Stimulated activated CD8-positive, alpha-beta memory T cell treated with anti-CD3 and anti-CD28 coated beads, Interleukin-12 subunit alpha, Interleukin-12 subunit beta, amount 100 ng/mL, for 24 hours (primary cell): Measurements from ENCODE around the gene E2F1.
"Not testable (repeated sequence)": the region's sequence is repeated elsewhere in the genome, so short reads cannot be mapped to it uniquely, and the experiment has no call there.

Source experiments
- DNase-seq: peaks from one replicate; pipeline ENCODE4 v3.0.0-alpha.2; 2020; ENCODE audit errors: extremely low read depth

E2F1 gene

DNA sequence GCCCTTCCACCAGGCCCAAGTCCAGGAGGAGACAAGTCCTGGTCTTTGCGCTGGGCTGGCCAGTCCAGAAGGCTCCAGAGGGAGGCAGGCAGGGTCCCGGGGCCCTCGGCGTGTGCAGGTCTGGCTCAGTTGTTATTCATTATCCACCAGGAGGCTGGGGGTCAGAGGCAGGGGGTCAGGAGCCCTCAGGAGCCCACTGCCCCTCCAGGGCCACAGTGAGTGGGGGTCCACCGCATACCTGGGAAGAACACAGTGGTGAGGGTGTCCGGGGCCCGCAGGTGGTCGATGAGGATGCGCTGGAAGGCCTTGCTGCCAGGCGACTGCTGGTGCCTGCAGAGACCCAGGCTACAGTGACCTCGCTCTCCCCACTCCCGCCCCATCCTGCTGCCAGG lies 28.5 kb downstream of the E2F1 start:
- DNase-seq, result no peak

- DNase-seq, result no peak
Observed at GRCh38 chr20:33656783-33657703, 29.1 kb downstream of the E2F1 start.

GRCh38 chr20:33656010-33656782 lies 30.0 kb downstream of the E2F1 start:
- DNase-seq, result no peak

- no peak for DNase-seq
Observed at GRCh38 chr20:33655164-33655563, 31.0 kb downstream of the E2F1 start.

GRCh38 chr20:33654680-33655161 lies 31.5 kb downstream of the E2F1 start:
- no peak for DNase-seq

DNA sequence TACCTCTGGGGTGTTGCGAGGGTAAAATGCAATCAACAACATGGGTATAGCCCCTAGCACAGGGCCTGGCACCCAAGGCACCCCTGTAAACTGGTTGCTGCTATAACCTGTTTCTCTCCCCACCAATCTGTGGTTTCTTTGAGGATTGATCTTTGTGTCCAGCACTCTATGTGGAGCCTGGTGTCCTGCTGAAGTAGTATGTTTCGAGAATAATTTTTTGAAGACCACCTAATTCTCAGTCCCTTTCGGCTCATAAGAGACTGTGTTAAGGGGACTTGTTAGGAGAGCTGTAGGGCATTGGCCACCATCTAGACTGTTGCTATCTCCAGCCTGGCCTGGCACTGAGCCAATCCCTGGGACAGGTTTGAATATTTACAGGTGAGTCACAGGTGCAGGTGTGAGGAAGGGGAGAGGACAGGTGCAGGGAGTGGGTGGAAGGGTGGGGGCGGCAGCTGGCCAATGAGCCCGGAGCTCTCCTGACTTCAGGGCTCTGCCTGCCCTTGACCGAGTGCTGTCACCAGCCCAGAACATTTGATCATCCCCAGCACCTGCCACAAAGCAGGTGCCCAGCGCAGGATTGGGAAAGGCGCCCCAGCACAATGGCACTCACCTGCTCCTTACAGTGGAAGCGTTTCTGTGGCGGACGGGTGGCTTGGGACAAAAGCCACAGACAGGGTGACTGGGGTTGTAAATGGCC lies 32.1 kb downstream of the E2F1 start:
- no peak for DNase-seq

DNA sequence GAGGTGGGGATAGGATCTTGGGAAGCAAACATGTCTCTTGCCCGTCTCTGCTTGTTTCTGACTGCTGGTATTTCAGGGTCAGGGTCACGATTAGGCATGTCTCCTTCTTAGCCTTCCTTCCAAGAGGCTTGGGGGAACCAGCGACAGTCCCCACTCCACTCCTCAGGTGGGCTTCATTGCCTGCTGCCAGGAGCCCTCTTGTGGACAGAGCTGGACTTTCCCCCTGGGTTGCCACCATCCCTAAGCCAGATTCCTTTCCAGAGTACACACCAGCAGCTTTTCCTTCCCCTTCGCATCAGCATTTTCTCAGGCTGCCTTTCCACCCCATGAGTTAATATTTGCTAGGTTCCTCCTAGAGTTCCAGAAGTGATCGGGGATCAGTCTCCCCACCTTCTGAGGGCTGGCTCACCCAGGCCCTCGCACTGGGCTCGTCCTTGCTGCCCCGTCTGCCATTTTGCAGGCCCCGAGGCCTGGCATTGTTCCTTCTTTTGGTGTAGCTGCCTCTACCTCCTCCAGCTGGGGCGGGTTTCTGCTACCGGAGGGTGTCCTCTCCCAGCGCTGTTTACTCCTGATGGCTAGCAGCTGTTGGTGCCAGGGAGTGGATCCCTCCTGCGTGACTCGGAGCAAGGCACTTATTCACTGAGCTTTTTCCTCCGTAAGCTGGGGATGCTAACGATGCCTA lies 32.8 kb downstream of the E2F1 start:
- DNase-seq, result no peak

DNA sequence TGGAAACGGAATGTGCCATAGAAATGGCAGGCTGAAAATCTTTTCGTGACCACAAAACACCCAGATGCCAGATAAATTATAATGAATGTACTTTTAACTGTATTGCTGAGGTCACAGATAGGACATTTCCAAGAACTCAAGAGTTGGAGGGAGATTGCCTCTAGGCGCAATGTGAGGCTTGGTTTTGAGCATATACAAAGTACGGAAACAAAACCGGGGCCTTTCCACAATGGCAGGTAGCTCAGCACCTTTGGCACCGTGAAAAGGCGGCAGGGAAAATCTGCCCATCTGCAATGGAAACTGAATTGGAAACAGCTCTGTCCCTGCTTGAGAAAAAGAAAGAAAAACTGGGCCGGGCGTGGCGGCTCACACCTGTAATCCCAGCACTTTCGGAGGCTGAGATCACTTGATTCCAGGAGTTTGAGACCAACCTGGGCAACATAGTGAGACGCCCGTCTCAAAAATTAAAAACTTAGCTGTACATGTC lies 34.6 kb downstream of the E2F1 start:
- no peak for DNase-seq

GRCh38 chr20:33650753-33651561 lies 35.2 kb downstream of the E2F1 start:
- DNase-seq, result no peak

- DNase-seq, result no peak
Observed at GRCh38 chr20:33650111-33650752, 36.0 kb downstream of the E2F1 start.

- DNase-seq, result no peak
Observed at GRCh38 chr20:33649201-33649681, 36.9 kb downstream of the E2F1 start.

- DNase-seq, result no peak
Observed at GRCh38 chr20:33648396-33649004, 37.7 kb downstream of the E2F1 start.

DNA sequence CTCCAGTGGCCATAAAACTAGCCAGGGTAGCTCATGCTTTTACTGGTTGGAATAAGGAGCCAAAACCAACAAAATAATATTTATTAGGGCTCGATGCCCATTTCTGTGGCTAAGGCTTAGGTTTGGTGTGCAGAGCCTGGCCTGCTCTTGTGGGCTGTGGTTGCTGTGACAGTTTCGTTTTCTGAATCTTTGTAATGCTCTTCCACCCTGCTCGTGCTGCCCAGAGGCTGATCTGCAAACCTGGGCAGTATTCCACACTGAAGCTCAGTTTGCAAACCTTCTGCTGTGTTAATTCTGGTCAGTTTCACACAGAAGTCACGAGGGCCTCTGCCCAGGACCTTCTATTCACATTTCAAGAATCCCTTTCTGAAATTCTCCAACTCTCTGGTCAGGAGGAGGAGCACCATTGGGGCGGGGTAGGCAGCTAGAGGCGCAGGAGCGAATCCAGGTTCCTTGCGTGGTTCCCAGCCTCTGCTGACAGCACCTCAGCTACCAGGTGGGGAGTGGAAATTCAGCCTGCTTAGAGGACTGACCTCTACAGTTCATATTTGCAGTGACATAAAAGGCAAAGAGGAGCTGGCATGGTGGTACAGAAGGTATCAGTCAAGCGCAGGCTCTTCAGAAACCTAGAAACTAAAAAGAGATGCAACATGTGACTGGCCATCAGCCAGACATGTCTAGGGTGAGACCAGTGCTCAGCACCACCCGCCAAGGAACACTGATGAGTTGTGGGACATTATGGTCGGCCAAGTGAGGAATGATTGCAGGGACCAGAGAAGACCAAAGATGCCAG lies 38.4 kb downstream of the E2F1 start:
- no peak for DNase-seq

GRCh38 chr20:33646959-33647602 lies 39.1 kb downstream of the E2F1 start:
- DNase-seq, result not testable (repeated sequence)

- no peak for DNase-seq
Observed at GRCh38 chr20:33646191-33646590, 40.0 kb downstream of the E2F1 start.

- no peak for DNase-seq
Observed at GRCh38 chr20:33645396-33645795, 40.8 kb downstream of the E2F1 start.

GRCh38 chr20:33645072-33645358 lies 41.2 kb downstream of the E2F1 start:
- no peak for DNase-seq

DNA sequence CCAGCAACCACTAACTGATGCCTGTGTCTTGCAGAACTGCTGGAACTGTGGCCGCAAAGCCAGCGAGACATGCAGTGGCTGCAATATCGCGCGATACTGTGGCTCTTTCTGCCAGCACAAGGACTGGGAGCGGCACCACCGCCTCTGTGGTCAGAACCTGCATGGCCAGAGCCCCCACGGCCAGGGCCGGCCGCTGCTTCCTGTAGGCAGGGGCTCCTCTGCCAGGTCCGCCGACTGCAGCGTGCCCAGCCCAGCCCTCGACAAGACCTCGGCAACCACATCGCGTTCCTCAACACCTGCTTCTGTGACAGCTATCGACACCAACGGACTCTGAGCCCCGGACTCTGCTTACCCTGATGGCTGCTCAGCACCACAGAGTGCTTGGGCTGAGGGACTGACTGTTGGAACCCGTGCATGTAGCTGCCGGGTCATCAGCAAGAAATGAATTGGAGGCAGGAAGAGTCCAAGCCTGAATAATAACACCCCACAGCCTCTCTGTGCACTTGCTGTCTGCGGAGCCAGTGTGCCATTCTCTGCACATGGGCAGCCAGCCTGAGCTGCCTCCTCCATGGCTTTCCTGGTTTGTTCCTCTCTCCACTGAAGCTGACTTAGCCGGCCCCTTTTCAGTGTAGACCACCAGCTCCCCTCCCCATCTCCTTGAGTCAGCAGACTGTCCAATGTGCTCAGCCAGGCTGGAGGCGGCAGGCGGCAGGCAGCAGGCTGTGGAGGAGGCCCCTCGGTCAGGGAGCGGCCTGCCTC lies 41.7 kb downstream of the E2F1 start:
- DNase-seq, result no peak
